Measurements from ENCODE around the gene FBN2. TPM values are rescaled to one million over a fixed set of nuclear protein-coding genes. Genes with fewer than 3 reads are reported as not detected.
"Not testable (repeated sequence)": the region's sequence is repeated elsewhere in the genome, so short reads cannot be mapped to it uniquely, and the experiment has no call there.

The FBN2 gene
- total RNA-seq, 1 experiment from 2014 or later: 4.7 TPM

- in situ Hi-C loops (cut with HindIII; ENCODE audit: low sequenced_read_pairs); DNase-seq (ENCODE audit: low spot score): not testable (repeated sequence)
Observed at GRCh38 chr5:128400766-128401165, 137.3 kb downstream of the FBN2 start.

DNA sequence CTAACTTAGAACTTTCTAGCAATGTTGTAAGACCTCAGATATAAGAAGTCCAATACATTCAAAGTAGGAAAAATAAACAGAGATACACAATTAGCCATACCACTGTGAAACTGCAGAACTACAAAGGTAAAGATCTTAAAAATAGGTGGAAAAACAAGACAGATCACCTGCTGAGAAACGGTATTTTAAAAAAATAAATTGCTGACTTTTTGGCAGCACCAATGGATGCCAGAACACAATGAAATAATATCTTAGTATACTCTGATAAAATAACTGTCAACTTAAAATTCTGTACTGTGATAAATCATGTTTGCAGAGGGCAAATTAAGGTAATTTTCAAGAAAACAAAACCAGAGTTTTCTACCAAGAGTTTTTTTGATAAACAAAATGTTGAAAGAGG, 138.9 kb downstream of the FBN2 start:
- in situ Hi-C loops (cut with HindIII; ENCODE audit: low sequenced_read_pairs): no loop called here
- no peak for DNase-seq (ENCODE audit: low spot score)

DNA sequence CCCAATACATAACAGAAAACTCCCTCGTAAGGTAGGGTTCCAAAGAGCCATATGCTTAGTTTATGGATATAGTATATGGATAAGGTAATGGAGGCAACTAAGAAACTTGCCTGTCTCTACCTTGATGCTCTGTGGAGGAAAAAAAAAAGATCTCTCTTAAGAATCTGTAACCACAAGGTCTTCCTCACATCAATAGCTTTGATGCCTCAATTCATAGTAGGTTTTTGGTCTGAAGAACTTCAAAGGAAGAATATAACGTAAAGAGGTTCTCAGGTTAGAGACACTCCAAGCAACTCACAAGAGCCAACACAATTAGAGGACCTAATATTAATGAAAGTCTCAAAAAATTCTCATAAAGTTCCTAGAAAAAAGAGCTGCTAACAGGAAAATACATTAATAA, 140.2 kb downstream of the FBN2 start:
- in situ Hi-C loops (cut with HindIII; ENCODE audit: low sequenced_read_pairs): no loop called here
- no peak for DNase-seq (ENCODE audit: low spot score)

DNA sequence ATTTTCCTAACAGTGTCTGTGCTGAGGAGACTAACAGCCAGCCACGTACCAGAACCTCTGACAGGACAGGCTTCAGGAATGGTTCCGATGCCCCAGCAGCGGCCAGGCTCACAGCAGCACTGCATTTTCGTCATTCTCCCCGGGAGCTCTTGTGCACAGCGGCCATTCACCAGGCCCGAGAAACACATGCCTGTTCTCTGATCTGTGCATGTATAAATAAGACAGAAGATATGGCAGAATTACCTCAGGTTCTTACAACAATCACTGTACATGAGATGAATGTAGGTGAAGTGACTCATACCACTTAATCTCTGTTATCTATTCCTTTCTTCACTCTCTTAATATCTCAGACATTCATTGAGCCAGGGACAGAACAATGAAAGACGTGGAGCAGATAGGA, 143.0 kb downstream of the FBN2 start:
- DNase-seq (ENCODE audit: low spot score): no peak
- in situ Hi-C loops (cut with HindIII; ENCODE audit: low sequenced_read_pairs): no loop called here

DNA sequence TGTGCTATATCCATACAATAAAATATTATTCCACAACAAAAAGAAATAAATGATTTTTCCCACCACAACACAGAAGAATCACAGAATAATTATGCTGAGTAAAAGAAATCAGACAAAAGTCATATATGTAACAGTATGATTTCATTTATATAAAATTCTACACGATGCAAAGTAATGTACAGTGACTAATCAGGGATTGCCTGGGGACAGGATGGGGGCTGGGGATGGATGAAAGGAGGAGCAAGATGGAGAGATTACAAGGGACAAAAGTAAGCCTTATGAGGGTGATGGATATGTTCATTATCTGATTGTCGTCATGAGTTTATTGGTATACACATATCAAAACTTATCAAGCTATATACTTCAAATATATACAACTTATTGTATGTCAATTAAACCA, 154.0 kb downstream of the FBN2 start:
- no peak for DNase-seq (ENCODE audit: low spot score)
- in situ Hi-C loops (cut with HindIII; ENCODE audit: low sequenced_read_pairs): no loop called here

DNA sequence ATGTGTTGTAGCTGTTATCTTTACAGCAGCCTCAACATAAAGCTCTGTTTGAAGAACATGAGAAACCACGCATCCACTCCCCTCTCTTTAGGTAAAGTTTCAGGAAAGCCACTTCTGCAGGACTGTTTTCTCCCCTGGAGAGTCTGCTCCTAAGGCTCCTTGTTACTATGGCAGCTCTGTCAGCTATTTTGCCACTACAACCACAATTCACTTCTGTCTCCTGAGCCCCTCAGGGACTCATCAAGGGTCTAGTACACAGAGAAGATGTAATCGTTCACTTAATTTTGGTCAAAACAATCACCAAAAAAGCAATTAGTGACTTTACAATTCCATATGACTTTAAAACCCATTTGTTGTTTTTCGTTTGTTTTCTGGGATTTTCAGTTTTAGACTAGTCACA, 157.7 kb downstream of the FBN2 start:
- in situ Hi-C loops (cut with HindIII; ENCODE audit: low sequenced_read_pairs): no loop called here
- DNase-seq (ENCODE audit: low spot score): no peak

DNA sequence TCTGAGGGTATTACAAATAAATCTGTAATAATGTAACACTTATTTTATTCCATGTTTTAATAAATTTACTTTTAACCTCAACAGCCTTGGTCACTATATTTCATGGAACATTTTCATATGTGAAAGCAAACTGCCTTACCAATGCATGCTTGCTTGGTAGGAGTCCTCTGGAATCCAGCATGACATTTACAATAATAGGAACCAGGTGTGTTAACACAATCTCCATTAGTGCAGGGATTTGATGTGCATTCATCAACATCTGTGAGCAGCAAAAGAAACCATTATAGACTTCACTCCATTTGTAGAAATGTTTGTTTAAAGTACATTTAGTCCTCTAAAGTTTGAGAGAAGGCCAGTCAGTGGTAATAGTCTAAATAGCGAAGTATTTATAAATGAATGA, 159.4 kb downstream of the FBN2 start:
- in situ Hi-C loops (cut with HindIII; ENCODE audit: low sequenced_read_pairs): no loop called here
- DNase-seq (ENCODE audit: low spot score): no peak

DNA sequence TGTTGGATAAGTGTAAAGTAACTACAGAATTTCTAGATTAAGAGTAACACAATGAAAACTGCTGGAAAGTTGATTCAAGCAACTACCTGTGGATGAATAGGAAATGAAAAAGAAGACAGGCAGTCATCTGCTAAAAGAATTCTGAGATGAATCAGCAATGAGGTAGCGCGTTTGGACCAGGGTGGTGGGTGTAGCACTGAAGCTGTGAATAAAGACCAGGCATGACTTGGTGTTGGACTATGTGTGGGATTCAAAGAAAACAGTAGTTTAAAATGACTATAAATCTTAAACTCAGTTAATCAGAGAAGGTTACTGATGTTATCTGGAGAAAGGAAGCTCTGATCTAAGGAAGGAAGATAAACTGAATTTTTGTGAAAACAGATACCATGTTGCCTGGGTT, 159.8 kb downstream of the FBN2 start:
- in situ Hi-C loops (cut with HindIII; ENCODE audit: low sequenced_read_pairs): no loop called here
- DNase-seq (ENCODE audit: low spot score): no peak

GRCh38 chr5:128376577-128376976, 161.5 kb downstream of the FBN2 start:
- no peak for DNase-seq (ENCODE audit: low spot score)
- in situ Hi-C loops (cut with HindIII; ENCODE audit: low sequenced_read_pairs): no loop called here

- in situ Hi-C loops (cut with HindIII; ENCODE audit: low sequenced_read_pairs): no loop called here
- no peak for DNase-seq (ENCODE audit: low spot score)
Observed at GRCh38 chr5:128366147-128366546, 171.9 kb downstream of the FBN2 start.

DNA sequence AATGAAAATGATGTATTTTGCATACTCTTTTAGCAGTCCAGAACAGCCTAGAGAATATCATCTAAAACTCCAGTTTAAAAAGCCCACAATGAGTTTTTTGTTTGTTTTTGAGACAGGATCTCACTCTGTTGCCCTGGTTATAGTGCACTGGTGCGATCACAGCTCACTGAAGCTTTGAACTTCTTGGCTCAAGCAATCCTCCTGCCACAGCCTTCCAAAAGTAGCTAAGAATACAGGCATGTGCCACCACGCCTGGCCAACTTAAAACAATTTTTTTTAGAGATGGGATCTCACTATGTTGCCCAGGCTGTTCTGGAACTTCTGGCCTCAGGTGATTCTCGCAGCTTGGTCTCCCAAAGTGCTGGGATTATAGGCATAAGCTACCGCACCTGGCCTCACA, 175.7 kb downstream of the FBN2 start:
- no peak for DNase-seq (ENCODE audit: low spot score)
- in situ Hi-C loops (cut with HindIII; ENCODE audit: low sequenced_read_pairs): no loop called here

DNA sequence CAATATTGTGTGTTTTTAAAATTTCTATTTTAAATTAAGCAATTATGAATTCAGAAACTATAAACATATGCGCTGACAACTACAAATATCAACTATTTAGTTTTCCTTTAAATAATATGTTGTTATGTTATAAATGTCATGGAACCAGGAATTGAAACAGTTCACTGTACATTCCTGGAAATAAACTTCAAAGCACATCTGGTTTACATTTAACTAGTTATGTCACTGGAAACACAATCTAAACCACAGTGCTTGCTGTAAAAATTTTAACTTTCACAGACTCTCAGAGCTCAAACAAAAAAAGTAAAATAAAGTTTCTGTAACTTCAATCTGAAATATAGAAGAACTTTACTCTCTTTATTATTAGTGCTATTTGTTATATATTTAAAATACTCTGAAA, 179.2 kb downstream of the FBN2 start:
- no peak for DNase-seq (ENCODE audit: low spot score)
- in situ Hi-C loops (cut with HindIII; ENCODE audit: low sequenced_read_pairs): no loop called here

GRCh38 chr5:128357226-128357625, 180.8 kb downstream of the FBN2 start:
- in situ Hi-C loops (cut with HindIII; ENCODE audit: low sequenced_read_pairs): no loop called here
- no peak for DNase-seq (ENCODE audit: low spot score)

- DNase-seq (ENCODE audit: low spot score): no peak
- in situ Hi-C loops (cut with HindIII; ENCODE audit: low sequenced_read_pairs): no loop called here
Observed at GRCh38 chr5:128355961-128356360, 182.1 kb downstream of the FBN2 start.

DNA sequence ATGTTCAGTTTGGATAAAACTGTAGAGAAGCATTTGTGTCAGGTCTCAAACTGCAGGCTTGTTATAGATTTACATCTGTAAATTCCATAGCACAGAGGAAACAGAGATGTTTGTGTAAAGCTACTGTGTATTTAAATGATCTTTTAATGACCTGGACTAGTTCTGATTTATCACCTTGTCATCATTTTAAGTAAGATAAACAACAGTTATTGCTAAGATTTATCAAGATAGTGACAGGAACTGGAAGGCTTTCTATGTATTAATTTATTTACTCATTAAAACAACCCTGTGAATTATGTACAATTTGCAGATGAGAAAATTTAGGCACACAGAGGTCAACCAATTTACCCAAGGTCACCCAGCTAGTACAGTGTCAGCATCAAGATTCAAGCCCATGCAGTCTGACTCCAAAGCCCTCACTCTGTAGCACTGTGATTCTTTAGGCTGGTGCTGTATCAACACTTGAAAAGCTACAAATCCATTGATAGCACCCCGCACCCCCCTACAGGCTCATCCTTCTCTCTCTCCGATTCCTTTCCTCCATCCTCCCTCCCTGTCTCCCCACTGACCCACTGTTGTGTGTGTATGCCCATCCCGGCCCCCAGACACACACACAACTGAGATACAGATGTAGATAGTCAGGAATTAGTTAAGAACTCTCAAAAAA, 184.5 kb downstream of the FBN2 start:
- in situ Hi-C loops (cut with HindIII; ENCODE audit: low sequenced_read_pairs): no loop called here
- DNase-seq (ENCODE audit: low spot score): no peak

GRCh38 chr5:128350705-128351104, 187.3 kb downstream of the FBN2 start:
- no peak for DNase-seq (ENCODE audit: low spot score)
- in situ Hi-C loops (cut with HindIII; ENCODE audit: low sequenced_read_pairs): no loop called here

DNA sequence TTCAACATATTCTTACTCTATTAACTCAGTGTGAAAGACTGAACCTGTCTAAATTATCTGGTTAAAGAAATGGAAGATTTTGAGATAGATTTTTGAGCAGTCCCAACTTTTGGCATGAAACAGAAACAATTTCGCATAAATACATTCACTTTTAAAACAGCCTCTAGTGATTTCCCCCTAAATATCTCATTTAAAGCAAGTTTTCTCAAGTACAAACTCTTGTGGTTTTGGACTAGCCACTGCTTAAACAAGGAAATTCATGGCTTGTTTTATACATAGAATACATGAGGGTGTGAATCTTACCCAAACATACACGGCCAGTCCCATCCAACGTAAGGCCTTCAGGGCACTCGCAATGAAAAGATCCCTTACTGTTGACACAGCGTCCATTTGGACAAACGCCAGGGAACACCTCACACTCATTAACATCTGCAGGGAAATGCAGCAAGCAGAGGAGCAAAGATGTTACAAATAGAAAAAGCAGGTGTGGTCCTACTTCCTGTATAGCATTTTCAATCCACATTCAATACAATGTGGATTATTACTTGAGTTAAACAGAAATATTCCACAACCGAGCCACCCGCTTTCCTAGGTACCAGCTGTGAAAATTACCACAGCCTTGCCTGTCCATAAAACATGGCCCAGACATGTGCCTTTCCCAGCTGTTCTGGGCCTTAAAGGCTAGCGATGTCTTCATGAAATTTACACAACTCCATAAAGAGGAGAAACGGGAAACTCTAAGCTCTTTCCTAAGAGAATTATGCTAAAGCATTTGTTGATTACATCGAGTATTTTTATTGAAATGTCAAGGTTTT, 188.8 kb downstream of the FBN2 start:
- DNase-seq (ENCODE audit: low spot score): no peak
- in situ Hi-C loops (cut with HindIII; ENCODE audit: low sequenced_read_pairs): no loop called here

DNA sequence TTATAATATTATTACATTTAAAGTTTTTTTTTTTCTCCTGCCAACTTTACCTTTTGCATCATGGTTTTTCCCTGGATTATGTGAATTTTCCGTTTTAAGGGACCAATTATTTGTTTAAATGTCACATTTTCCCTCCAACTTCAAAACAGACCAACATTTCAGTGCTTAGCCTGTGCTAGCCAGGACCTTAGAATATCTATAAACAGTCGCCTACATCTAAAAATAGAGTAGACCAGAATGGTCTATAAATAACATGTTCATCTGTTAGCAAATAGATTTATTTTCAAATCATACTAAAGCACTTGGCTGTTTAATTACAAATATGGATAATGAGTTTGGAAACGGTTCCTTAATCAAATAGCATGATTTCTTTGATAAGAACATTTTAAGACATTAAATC, 192.0 kb downstream of the FBN2 start:
- in situ Hi-C loops (cut with HindIII; ENCODE audit: low sequenced_read_pairs): no loop called here

DNA sequence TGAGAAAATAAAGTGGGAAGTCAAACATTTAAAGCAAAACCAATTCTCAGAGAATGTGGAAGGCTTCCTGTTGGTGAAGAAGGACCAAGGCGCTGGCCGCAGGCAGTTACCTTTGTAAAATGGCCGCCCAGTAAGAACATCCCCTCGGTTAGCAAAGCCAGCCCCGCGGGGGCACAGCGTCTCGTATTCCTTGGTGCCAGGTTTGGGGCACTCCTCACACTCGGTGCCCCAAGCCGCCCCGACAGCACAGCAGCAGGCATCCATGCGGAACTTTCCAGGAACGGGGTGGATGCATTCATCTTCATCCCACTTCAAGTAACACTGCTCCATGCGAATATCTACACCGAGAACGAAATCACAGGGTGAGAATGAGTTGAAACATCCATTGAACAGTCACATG, 192.8 kb downstream of the FBN2 start:
- no peak for DNase-seq (ENCODE audit: low spot score)
- in situ Hi-C loops (cut with HindIII; ENCODE audit: low sequenced_read_pairs): no loop called here

More for the DNA sequence above, 192.0 kb downstream of the FBN2 start:
- no peak for DNase-seq (ENCODE audit: low spot score)

DNA sequence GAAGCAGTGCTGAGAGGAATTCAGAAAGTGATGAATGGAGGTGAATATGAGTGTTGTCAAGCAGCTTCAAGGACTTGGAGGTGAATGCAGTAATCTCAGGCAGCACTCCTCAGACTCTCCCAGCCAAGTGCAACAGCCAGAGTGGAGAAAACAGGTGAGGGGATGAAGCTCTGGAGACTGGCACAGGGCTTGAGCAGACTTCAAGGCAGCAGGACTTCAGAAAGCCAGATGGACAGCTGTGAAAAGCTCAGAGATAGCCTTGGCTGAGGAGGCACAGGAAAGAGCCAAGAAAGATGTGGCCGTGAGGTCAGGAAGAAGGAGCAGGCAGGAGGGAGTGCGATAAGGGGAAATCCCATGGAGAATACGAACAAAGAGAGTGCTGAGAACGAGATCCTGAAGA, 194.9 kb downstream of the FBN2 start:
- no peak for DNase-seq (ENCODE audit: low spot score)
- in situ Hi-C loops (cut with HindIII; ENCODE audit: low sequenced_read_pairs): no loop called here

DNA sequence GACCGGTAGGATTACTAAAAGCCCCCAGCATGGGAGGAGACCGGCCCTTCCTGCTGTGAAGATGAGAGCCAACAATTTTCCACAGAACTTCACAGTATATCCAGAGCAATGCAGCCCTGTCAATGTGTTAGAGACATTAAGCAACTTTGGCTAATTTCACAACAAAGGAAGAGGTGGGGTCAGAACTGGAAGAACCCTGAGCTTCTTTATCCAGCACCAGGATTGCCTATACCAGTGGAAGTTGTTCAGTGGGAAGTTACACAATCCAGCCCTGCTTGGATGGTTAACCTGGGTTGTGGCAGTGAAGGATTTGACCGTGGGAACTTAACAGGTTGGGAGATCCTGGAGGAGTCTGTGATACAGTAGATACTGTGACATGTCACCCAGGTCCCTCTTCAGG, 197.0 kb downstream of the FBN2 start:
- in situ Hi-C loops (cut with HindIII; ENCODE audit: low sequenced_read_pairs): no loop called here

More for the DNA sequence above, 197.0 kb downstream of the FBN2 start:
- DNase-seq (ENCODE audit: low spot score): no peak
